IMR-90 (cell line): ENCODE results near the gene TMEM200C. TPM values are rescaled to one million over a fixed set of nuclear protein-coding genes. Genes with fewer than 3 reads are reported as not detected.
A peak's percentile ranks its signal among the peaks of the same experiment; 100 is the strongest.

Experiments used
- ATAC-seq: fragments of 200-7000 bp; cut with Tn5 transposase; 2 replicates; pipeline ENCODE4 v1.9.1; 2020; ENCODE audit warnings: low read depth, mild to moderate bottlenecking, moderate library complexity
- BruUV-seq: library from RNA; stranded (reverse); fragments of 400-500 nt; replicated peaks from 2 replicates; lab custom pipeline; 2021; lab: Mats Ljungman, UMichigan
- CTCF ChIA-PET: fragments of 300-600 bp; formaldehyde crosslinking; extraction: SDS; loops from one replicate; lab custom pipeline; 2021; ENCODE audit warnings: antibody characterized with exemption; lab: Yijun Ruan, JAX
- POLR2A ChIA-PET: fragments of 300-600 bp; sonication (Branson Sonifier 250); formaldehyde crosslinking; loops from one replicate; lab custom pipeline; 2022; ENCODE audit warnings: antibody characterized with exemption; ENCODE audit not compliant: unreplicated experiment; lab: Charles Lee
- DNase-seq: peaks from one replicate; pipeline ENCODE4 v3.0.0; 2013
- H2AFZ ChIP-seq: replicated peaks from 2 replicates; pipeline ENCODE3; 2013; ENCODE audit warnings: low read length, mild to moderate bottlenecking; ENCODE audit not compliant: poor library complexity
- H2AK5ac ChIP-seq: 2 replicates; pipeline ENCODE4 v1.6.1; 2013; ENCODE audit warnings: low read depth, low read length, inconsistent platforms
- H2AK9ac ChIP-seq: replicated peaks from 2 replicates; pipeline ENCODE3; 2013; ENCODE audit warnings: mild to moderate bottlenecking, low read depth, low read length, moderate library complexity; ENCODE audit not compliant: poor library complexity
- H2BK120ac ChIP-seq: 2 replicates; pipeline ENCODE4 v1.6.1; 2013; ENCODE audit warnings: low read depth, low read length, inconsistent platforms
- H2BK15ac ChIP-seq: 3 replicates; pipeline ENCODE4 v1.6.1; 2013; ENCODE audit warnings: low read depth, low read length, inconsistent platforms
- H2BK20ac ChIP-seq: 2 replicates; pipeline ENCODE4 v1.6.1; 2013; ENCODE audit warnings: low read depth, mild to moderate bottlenecking, inconsistent platforms, low read length, moderate library complexity
- H2BK5ac ChIP-seq: 2 replicates; pipeline ENCODE4 v1.6.1; 2013; ENCODE audit warnings: mild to moderate bottlenecking, low read depth, low read length, inconsistent platforms; ENCODE audit not compliant: poor library complexity, severe bottlenecking
- H3K14ac ChIP-seq: replicated peaks from 2 replicates; pipeline ENCODE4 v1.6.1; 2013; ENCODE audit warnings: low read depth, low read length, inconsistent platforms
- H3K18ac ChIP-seq: 2 replicates; pipeline ENCODE4 v1.6.1; 2013; ENCODE audit warnings: low read depth, low read length, control low read depth
- H3K23ac ChIP-seq: 2 replicates; pipeline ENCODE4 v1.6.1; 2013; ENCODE audit warnings: low read depth, low read length, inconsistent platforms
- H3K27ac ChIP-seq: 2 replicates; pipeline ENCODE4 v1.5.1; 2013; ENCODE audit warnings: mild to moderate bottlenecking, control low read depth, low read length; ENCODE audit not compliant: insufficient read depth
- H3K27me3 ChIP-seq: 2 replicates; pipeline ENCODE4 v1.6.1; 2013; ENCODE audit warnings: low read length; ENCODE audit not compliant: control insufficient read depth, insufficient read depth
- H3K36me3 ChIP-seq: 2 replicates; pipeline ENCODE4 v1.6.1; 2013; ENCODE audit warnings: low read length, mixed read lengths; ENCODE audit not compliant: control insufficient read depth, insufficient read depth
- H3K4ac ChIP-seq: 2 replicates; pipeline ENCODE4 v1.6.1; 2013; ENCODE audit warnings: low read depth, low read length, inconsistent platforms
- H3K4me1 ChIP-seq: 2 replicates; pipeline ENCODE4 v1.6.1; 2013; ENCODE audit warnings: low read length, mixed read lengths; ENCODE audit not compliant: control insufficient read depth, insufficient read depth
- H3K4me2 ChIP-seq: 2 replicates; pipeline ENCODE4 v1.6.1; 2013; ENCODE audit warnings: low read depth, mild to moderate bottlenecking, control low read depth, low read length, moderate library complexity
- H3K4me3 ChIP-seq: 2 replicates; pipeline ENCODE4 v1.5.1; 2013; ENCODE audit warnings: low read depth, mild to moderate bottlenecking, control low read depth, low read length, moderate library complexity; ENCODE audit not compliant: insufficient read depth
- H3K56ac ChIP-seq: 2 replicates; pipeline ENCODE4 v1.6.1; 2013; ENCODE audit warnings: low read length, inconsistent platforms; ENCODE audit not compliant: insufficient read depth; ENCODE audit errors: extremely low read depth
- H3K79me1 ChIP-seq, 2 experiments: 2 replicates each; pipeline ENCODE4 v1.6.1; 2013; ENCODE audit warnings: low read length in 2 of 2, inconsistent platforms in 1 of 2, low read depth in 1 of 2
- H3K9ac ChIP-seq: 2 replicates; pipeline ENCODE4 v1.6.1; 2013; ENCODE audit warnings: low read depth, low read length, control low read depth
- H3K9me1 ChIP-seq: 2 replicates; pipeline ENCODE4 v1.6.1; 2013; ENCODE audit warnings: low read length, inconsistent platforms; ENCODE audit not compliant: insufficient read depth
- H3K9me3 ChIP-seq: 2 replicates; pipeline ENCODE4 v1.6.1; 2013; ENCODE audit warnings: low read length; ENCODE audit not compliant: control insufficient read depth, insufficient read depth
- H4K20me1 ChIP-seq: 2 replicates; pipeline ENCODE4 v1.6.1; 2013; ENCODE audit warnings: low read length, inconsistent platforms; ENCODE audit not compliant: insufficient read depth
- H4K5ac ChIP-seq: 2 replicates; pipeline ENCODE4 v1.6.1; 2013; ENCODE audit warnings: mild to moderate bottlenecking, low read depth, low read length, control low read depth
- H4K8ac ChIP-seq, 2 experiments: 2 replicates each; pipeline ENCODE4 v1.6.1; 2013; ENCODE audit warnings: low read depth in 2 of 2, low read length in 2 of 2, control low read depth in 1 of 2, inconsistent platforms in 1 of 2
- H4K91ac ChIP-seq: 2 replicates; pipeline ENCODE4 v1.6.1; 2013; ENCODE audit warnings: low read depth, low read length, inconsistent platforms; ENCODE audit not compliant: insufficient read depth
- CEBPB ChIP-seq: IDR thresholded peaks from 2 replicates; pipeline ENCODE4 v1.6.1; 2012; ENCODE audit warnings: low read depth, low read length, improper control_type of control experiment
- MAFK ChIP-seq: IDR thresholded peaks from 2 replicates; pipeline ENCODE4 v1.6.1; 2012; ENCODE audit warnings: low read depth, low read length, improper control_type of control experiment
- MXI1 ChIP-seq: IDR thresholded peaks from 2 replicates; pipeline ENCODE4 v1.6.1; 2012; ENCODE audit warnings: low read depth, mild to moderate bottlenecking, low read length, moderate library complexity, borderline replicate concordance
- WGBS, 2 experiments: methylation state at CpG; one replicate each; pipeline versions ENCODE4 v1.1.5 to v1.1.7; 2013; ENCODE audit warnings: missing lambda C conversion rate in 2 of 2; ENCODE audit not compliant: insufficient read length in 1 of 2; ENCODE audit errors: extremely low coverage in 2 of 2; 5-methylcytosine and 5-hydroxymethylcytosine counted together
- dilution Hi-C: fragments of 300-500 bp; cut with HindIII; formaldehyde crosslinking; loops from one replicate; pipeline ENCODE4 v1.14.3; 2018; ENCODE audit warnings: low sequenced_read_pairs; ENCODE audit not compliant: unreplicated experiment
- in situ Hi-C: fragments of 300-500 bp; cut with MboI; formaldehyde crosslinking; loops from 3 replicates; pipeline ENCODE4 v1.14.3; 2019; ENCODE audit warnings: low sequenced_read_pairs, inconsistent platforms, mixed read lengths
- intact Hi-C: fragments of 100-400 bp; cut with micrococcal nuclease; formaldehyde crosslinking; loops from 2 replicates; pipeline ENCODE4 v1.10.0; 2022
- polyA plus RNA-seq, 3 experiments: library from polyadenylated mRNA; depleted of rRNA; stranded (reverse); fragments of >200 nt; gene quantifications; 2 replicates each; pipeline ENCODE4 v1.2.3, GENCODE V29; 2012; ENCODE audit warnings: low replicate concordance in 1 of 3
- total RNA-seq: library from RNA; depleted of rRNA; stranded (reverse); fragments of >200 nt; gene quantifications from 2 replicates; pipeline ENCODE4 v1.2.3, GENCODE V29; 2012

Gene TMEM200C
- total and polyA plus RNA-seq, 2 of the 4 experiments (the other 2 are of a cell fraction) = 1.4 to 2.5 TPM

DNA sequence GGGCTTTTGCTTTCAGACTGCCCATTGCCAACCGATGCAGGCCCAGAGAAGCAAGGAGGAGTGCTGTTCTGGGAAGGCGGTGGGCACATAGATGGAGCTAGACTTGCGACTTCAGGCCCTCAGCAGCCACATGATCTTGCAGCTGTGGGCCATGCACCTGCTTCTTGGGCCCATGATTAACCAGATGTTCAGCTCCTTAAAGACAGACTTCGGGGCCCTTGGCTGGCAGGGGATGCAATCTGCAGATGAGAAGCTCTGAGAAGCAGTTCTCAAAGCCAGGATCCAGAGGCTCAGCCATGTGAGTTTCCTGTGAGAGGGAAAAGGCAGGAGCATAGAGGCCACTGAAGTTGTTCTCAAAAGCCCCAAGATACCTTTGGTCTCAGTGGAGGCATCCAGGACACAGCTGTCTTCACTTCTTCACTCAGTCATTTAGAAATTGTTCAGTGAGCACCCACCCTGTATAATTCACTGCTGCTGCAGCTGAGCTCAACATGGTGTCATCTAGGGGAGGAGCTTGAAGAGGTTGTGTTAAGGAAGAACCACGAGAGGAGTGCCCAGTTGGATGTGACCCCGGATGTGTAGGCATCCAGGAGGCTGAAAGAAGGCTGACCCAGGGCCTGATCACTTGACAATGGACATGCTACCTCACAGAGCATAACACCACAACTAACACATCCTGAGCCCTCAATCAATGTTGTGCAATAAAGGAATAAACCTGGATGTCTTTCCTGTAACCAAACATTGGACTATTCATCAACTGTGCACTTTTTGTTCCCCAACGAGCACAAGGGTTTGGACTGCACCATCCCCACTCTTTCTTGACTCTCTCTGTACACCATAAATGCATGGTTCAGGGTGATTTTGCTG lies 44.7 kb upstream of the TMEM200C start:
- Histone ChIP-seq H3K36me3 (no peaks in the 10 kb centered on the region), H2BK15ac (no peak overlapping the region), H2BK5ac (no peak overlapping the region), H3K79me1 (no peaks in the 10 kb centered on the region), H3K27me3 (no peaks in the 10 kb centered on the region; the same call in 1 of the 2 replicates), H3K9ac (no peak overlapping the region), H3K4me1 (0 out of 2 replicates have a peak, but pooled peaks cover 1% of the 10 kb centered on the region), H2AFZ (no peak overlapping the region), H3K9me3 (no peaks in the 10 kb centered on the region), H2AK9ac (no peak overlapping the region), H4K20me1 (no peaks in the 10 kb centered on the region), H3K27ac (no peak overlapping the region), H3K18ac (no peak overlapping the region), H3K9me1 (no peaks in the 10 kb centered on the region), H4K5ac (no peak overlapping the region), H3K14ac (no peak overlapping the region), H2BK120ac (no peak overlapping the region), H3K23ac (no peak overlapping the region), H4K8ac (no peak overlapping the region), H3K56ac (no peak overlapping the region), H2AK5ac (no peak overlapping the region), H4K91ac (no peak overlapping the region), H2BK20ac (no peak overlapping the region), H3K4me2 (no peak overlapping the region), H3K4me3 (no peak overlapping the region), H3K4ac (no peak overlapping the region)
- dilution Hi-C loops (no loop called here), in situ Hi-C loops (no loop called here), intact Hi-C loops (no loop called here)
- DNase-seq = no peak
- no TSS peak for BruUV-seq
- ChIA-PET POLR2A (no interaction called here), CTCF (interaction anchor here (0.6 kb wide), 1 partner anchor 44 kb away, joined by 5 read pairs; no protein-coding TSS in a partner anchor)
- 100% methylated on average over 3 of the region's 7 CpGs; no CpG with 5 or more reads in 1 of the 2 experiments for WGBS, 2 experiments
- no peak for ATAC-seq
- TF ChIP-seq CEBPB = peak; percentile 64
- no peak for TF ChIP-seq MXI1
- no peak for TF ChIP-seq MAFK
